Left renal pelvis (tissue), 4 donors: ENCODE results near the gene ELL2. TPM values are rescaled to one million over a fixed set of nuclear protein-coding genes. Genes with fewer than 3 reads are reported as not detected.
"Not testable (repeated sequence)": the region's sequence is repeated elsewhere in the genome, so short reads cannot be mapped to it uniquely, and the experiment has no call there.

Experiments used
- DNase-seq, 4 donors: peaks; one replicate each; pipeline ENCODE4 v3.0.0-alpha.2; 2013; ENCODE audit warnings: low read depth in 4 of 4, low spot score in 3 of 4
- polyA plus RNA-seq, 4 donors: library from polyadenylated mRNA; unstranded; fragments of 120-200 nt; gene quantifications; one replicate each; pipeline ENCODE4 v1.2.1, GENCODE V29; 2013; ENCODE audit not compliant: insufficient read length in 4 of 4

Gene ELL2
- polyA plus RNA-seq, 4 donors, result 4.1 to 14.4 (median 10.9) TPM

- DNase-seq, result no peak
These were observed 75.2 kb downstream of the ELL2 start for GRCh38 chr5:95886340-95887044.

- no peak for DNase-seq
These were observed 77.1 kb downstream of the ELL2 start for GRCh38 chr5:95884511-95884910.

GRCh38 chr5:95884017-95884325 is 77.7 kb downstream of the ELL2 start:
- DNase-seq, result no peak

GRCh38 chr5:95883185-95884016 is 78.2 kb downstream of the ELL2 start:
- DNase-seq, result no peak

GRCh38 chr5:95881833-95882232 is 79.8 kb downstream of the ELL2 start:
- DNase-seq, result no peak

- DNase-seq, result no peak
These were observed 81.3 kb downstream of the ELL2 start for GRCh38 chr5:95880081-95880926.

- no peak for DNase-seq
These were observed 82.0 kb downstream of the ELL2 start for GRCh38 chr5:95879661-95880060.

GRCh38 chr5:95878417-95879323 is 83.0 kb downstream of the ELL2 start:
- DNase-seq, result no peak

- DNase-seq, result no peak
These were observed 84.9 kb downstream of the ELL2 start for GRCh38 chr5:95876782-95877181.

GRCh38 chr5:95874246-95874645 is 87.4 kb downstream of the ELL2 start:
- no peak for DNase-seq

GRCh38 chr5:95873351-95873750 is 88.3 kb downstream of the ELL2 start:
- DNase-seq, result no peak

GRCh38 chr5:95872346-95873268 is 89.0 kb downstream of the ELL2 start:
- no peak for DNase-seq

GRCh38 chr5:95871146-95871806 is 90.4 kb downstream of the ELL2 start:
- DNase-seq, result no peak

GRCh38 chr5:95870105-95870672 is 91.5 kb downstream of the ELL2 start:
- no peak for DNase-seq

GRCh38 chr5:95869173-95869855 is 92.3 kb downstream of the ELL2 start:
- not testable (repeated sequence) for DNase-seq

GRCh38 chr5:95868136-95868535 is 93.5 kb downstream of the ELL2 start:
- DNase-seq, result no peak

GRCh38 chr5:95866435-95867040 is 95.1 kb downstream of the ELL2 start:
- no peak for DNase-seq
